ENCODE measurements around the gene RANBP3L.

The RANBP3L gene

DNA sequence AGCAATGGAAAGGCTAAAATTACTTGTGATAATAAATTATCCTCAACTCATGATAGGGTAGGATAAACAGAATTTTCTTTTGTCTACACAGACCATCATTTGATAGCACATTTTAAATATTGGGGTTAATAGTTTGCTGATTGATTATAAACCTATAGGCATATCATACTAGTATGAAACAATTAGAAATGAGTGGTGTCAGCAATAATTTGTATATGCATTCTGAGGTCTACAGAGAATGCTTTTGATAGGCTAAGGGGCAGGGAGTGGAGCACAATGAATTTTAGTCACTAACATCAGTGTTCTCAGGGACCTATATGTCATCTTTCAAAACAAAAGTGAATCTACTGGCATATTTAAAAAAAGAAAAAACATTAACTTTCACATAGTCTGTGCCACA lies 32.2 kb downstream of the RANBP3L start:
- Mint-ChIP-seq H3K4me3 (no peak overlapping the region), H3K9me3 (no peaks in the 10 kb centered on the region), H3K27me3 (ENCODE audit: low read depth) (no peaks in the 10 kb centered on the region), H3K27ac (no peak overlapping the region), H3K4me1 (peaks cover 4% of the 10 kb centered on the region), H3K36me3 (ENCODE audit: low read depth) (no peaks in the 10 kb centered on the region)
- TF ChIP-seq, protein P1, sequence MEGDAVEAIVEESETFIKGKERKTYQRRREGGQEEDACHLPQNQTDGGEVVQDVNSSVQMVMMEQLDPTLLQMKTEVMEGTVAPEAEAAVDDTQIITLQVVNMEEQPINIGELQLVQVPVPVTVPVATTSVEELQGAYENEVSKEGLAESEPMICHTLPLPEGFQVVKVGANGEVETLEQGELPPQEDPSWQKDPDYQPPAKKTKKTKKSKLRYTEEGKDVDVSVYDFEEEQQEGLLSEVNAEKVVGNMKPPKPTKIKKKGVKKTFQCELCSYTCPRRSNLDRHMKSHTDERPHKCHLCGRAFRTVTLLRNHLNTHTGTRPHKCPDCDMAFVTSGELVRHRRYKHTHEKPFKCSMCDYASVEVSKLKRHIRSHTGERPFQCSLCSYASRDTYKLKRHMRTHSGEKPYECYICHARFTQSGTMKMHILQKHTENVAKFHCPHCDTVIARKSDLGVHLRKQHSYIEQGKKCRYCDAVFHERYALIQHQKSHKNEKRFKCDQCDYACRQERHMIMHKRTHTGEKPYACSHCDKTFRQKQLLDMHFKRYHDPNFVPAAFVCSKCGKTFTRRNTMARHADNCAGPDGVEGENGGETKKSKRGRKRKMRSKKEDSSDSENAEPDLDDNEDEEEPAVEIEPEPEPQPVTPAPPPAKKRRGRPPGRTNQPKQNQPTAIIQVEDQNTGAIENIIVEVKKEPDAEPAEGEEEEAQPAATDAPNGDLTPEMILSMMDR (IDR thresholded peaks at IDR 0.05; ENCODE audit: unreplicated experiment in 3 of 3): no peak

- TF ChIP-seq, protein P1 (IDR thresholded peaks at IDR 0.05; ENCODE audit: unreplicated experiment in 3 of 3): no peak
- Mint-ChIP-seq H3K27ac (no peak overlapping the region), H3K4me1 (no peaks in the 10 kb centered on the region), H3K36me3 (ENCODE audit: low read depth) (no peaks in the 10 kb centered on the region), H3K4me3 (no peak overlapping the region), H3K9me3 (no peaks in the 10 kb centered on the region), H3K27me3 (ENCODE audit: low read depth) (no peaks in the 10 kb centered on the region)
These were observed 33.8 kb downstream of the RANBP3L start for GRCh38 chr5:36267905-36268304.

GRCh38 chr5:36264202-36264760 lies 37.4 kb downstream of the RANBP3L start:
- no peaks in the 10 kb centered on the region for H3K27me3 Mint-ChIP-seq (ENCODE audit: low read depth)
- no peaks in the 10 kb centered on the region for H3K4me1 Mint-ChIP-seq
- no peak overlapping the region for H3K27ac Mint-ChIP-seq
- TF ChIP-seq, protein P1 (IDR thresholded peaks at IDR 0.05; ENCODE audit: unreplicated experiment in 3 of 3): no peak
- H3K36me3 Mint-ChIP-seq (ENCODE audit: low read depth): no peaks in the 10 kb centered on the region
- no peak overlapping the region for H3K4me3 Mint-ChIP-seq
- no peaks in the 10 kb centered on the region for H3K9me3 Mint-ChIP-seq

- TF ChIP-seq, protein P1 (IDR thresholded peaks at IDR 0.05; ENCODE audit: unreplicated experiment in 3 of 3): no peak
- Mint-ChIP-seq H3K4me3 (no peak overlapping the region), H3K27me3 (ENCODE audit: low read depth) (no peaks in the 10 kb centered on the region), H3K27ac (no peak overlapping the region), H3K9me3 (no peaks in the 10 kb centered on the region), H3K4me1 (no peaks in the 10 kb centered on the region), H3K36me3 (ENCODE audit: low read depth) (no peaks in the 10 kb centered on the region)
These were observed 40.5 kb downstream of the RANBP3L start for GRCh38 chr5:36261186-36261585.

DNA sequence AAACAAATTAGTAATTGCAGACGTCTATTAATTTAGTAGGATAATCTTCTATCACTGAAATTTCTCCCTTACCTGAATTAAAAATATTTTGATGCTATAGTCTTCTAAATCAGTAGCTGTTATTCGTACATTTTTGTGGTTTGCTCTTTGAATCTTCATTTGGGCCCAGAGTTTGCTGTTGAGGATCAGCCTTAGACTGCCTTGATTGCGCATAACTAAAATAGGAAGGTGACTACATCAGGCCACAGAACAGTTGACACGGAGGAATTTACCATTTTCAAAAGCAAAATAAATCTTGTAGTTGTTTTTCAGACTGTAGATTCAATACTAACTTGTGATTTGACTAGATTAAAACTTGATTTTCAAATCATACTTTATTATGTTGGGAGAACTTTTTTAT lies 48.1 kb downstream of the RANBP3L start:
- TF ChIP-seq, protein P1 (IDR thresholded peaks at IDR 0.05; ENCODE audit: unreplicated experiment in 3 of 3): no peak
- Mint-ChIP-seq H3K27ac (no peak overlapping the region), H3K27me3 (ENCODE audit: low read depth) (no peaks in the 10 kb centered on the region), H3K4me1 (peaks cover 9% of the 10 kb centered on the region), H3K36me3 (ENCODE audit: low read depth) (no peaks in the 10 kb centered on the region), H3K4me3 (no peak overlapping the region), H3K9me3 (no peaks in the 10 kb centered on the region)

DNA sequence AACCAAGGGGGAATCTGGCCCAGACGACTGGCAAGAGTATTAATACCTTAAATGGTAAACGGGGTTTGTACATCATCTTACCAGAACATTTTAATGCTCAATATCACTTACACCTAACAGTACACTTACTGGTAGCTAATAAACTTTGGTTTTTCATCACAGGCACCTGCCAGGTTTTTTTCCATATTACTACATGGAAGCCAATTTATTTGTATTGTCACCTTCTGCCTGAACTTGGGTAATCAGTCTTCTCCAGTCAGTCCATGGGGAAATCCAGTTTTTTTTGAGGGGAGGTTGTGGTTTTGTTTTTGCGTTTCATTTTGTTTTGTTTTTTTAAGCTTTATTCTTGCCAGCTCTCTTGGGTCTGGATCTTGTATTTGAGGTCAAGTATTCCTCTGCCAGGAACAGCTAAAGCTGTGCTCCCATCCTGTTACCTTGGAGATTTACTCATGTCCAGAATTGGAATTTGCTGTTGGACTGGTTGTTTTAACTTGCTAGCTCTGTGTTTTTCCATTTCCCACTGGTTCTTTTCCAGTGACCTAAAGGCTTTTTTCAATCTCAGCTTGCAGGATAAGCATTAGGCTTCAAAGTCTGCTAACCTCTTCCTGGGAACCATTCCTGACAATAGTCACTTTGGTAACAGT lies 48.9 kb downstream of the RANBP3L start:
- no peaks in the 10 kb centered on the region for H3K9me3 Mint-ChIP-seq
- H3K36me3 Mint-ChIP-seq (ENCODE audit: low read depth): no peaks in the 10 kb centered on the region
- H3K4me1 Mint-ChIP-seq: peaks cover 9% of the 10 kb centered on the region
- H3K27ac Mint-ChIP-seq: peak overlapping the region in 1 of 3 experiments; percentile 10
- H3K4me3 Mint-ChIP-seq: no peak overlapping the region
- TF ChIP-seq, protein P1 (IDR thresholded peaks at IDR 0.05; ENCODE audit: unreplicated experiment in 3 of 3): no peak
- no peaks in the 10 kb centered on the region for H3K27me3 Mint-ChIP-seq (ENCODE audit: low read depth)
